Body of pancreas (tissue), 4 donors: ENCODE measurements around the gene LGI2. TPM values are rescaled to one million over a fixed set of nuclear protein-coding genes. Genes with fewer than 3 reads are reported as not detected.
A peak's percentile ranks its signal among the peaks of the same experiment; 100 is the strongest.

Source experiments
- ATAC-seq: fragments of 150-250 bp; one replicate; pipeline ENCODE4 v1.9.1; 2016
- DNase-seq, 4 donors: peaks; one replicate each; pipeline ENCODE4 v3.0.0-alpha.2; 2019
- H3K27ac ChIP-seq, 4 donors: fragments of 200-600 bp; sonication (generic); 1 replicate in 3 of 4; 2 replicates in 1 of 4; pipeline versions ENCODE4 v1.5.1 to v1.6.1; 2016 to 2019; ENCODE audit warnings: mild to moderate bottlenecking in 1 of 4, mixed read lengths in 1 of 4, moderate library complexity in 1 of 4
- H3K27me3 ChIP-seq, 2 donors: fragments of 200-600 bp; sonication (generic); one replicate each; pipeline ENCODE4 v1.6.0; 2016; ENCODE audit warnings: mild to moderate bottlenecking in 1 of 2
- H3K36me3 ChIP-seq, 2 donors: fragments of 200-600 bp; sonication (generic); replicated peaks in 1 of 2; 2 replicates each; pipeline ENCODE4 v1.5.1; 2016; ENCODE audit warnings: low read depth in 2 of 2; ENCODE audit not compliant: insufficient read depth in 1 of 2
- H3K4me1 ChIP-seq: fragments of 200-600 bp; sonication (generic); one replicate; pipeline ENCODE4 v1.6.0; 2016
- H3K4me3 ChIP-seq, 2 donors: fragments of 200-600 bp; sonication (generic); 1 replicate in 1 of 2; 2 replicates in 1 of 2; pipeline ENCODE4 v1.5.1; 2016 to 2019
- H3K9me3 ChIP-seq, 3 donors: fragments of 200-600 bp; sonication (generic); 1 replicate in 2 of 3; 2 replicates in 1 of 3; pipeline ENCODE4 v1.5.1; 2016
- CTCF ChIP-seq, 7 experiments: fragments of 450-650 bp in 4 of 7; fragments of 200-600 bp in 3 of 7; sonication (generic) in 3 of 7; IDR thresholded peaks; one replicate each; pipeline ENCODE4 v1.5.1; 2016 to 2019; ENCODE audit warnings: antibody characterized with exemption in 7 of 7
- POLR2A ChIP-seq, 3 donors: fragments of 450-650 bp; IDR thresholded peaks; one replicate each; pipeline ENCODE4 v1.6.1; 2016; ENCODE audit warnings: antibody characterized with exemption in 3 of 3, mild to moderate bottlenecking in 2 of 3
- WGBS, 2 donors: methylation state at CpG; one replicate each; pipeline ENCODE4 v1.1.5; 2017; 5-methylcytosine and 5-hydroxymethylcytosine counted together
- intact Hi-C: fragments of 100-400 bp; cut with DNase I; formaldehyde crosslinking; loops from one replicate; pipeline ENCODE4 v1.15.1; 2023
- total RNA-seq, 2 donors: library from RNA; depleted of rRNA; stranded (reverse); fragments of >200 nt; gene quantifications; one replicate each; pipeline ENCODE4 v1.1.0, GENCODE V29; 2016

The LGI2 gene
- total RNA-seq, 2 donors from 2014 or later, result 0.78 to 2.0 TPM

- no peak for ATAC-seq
- H3K27me3 ChIP-seq, result no peaks in the 10 kb centered on the region
- no peak for DNase-seq
- H3K4me1 ChIP-seq, result no peaks in the 10 kb centered on the region
- intact Hi-C loops, result no loop called here
- no peak overlapping the region for H3K4me3 ChIP-seq
- TF ChIP-seq CTCF (IDR thresholded peaks at IDR 0.05), result no peak
- TF ChIP-seq POLR2A (IDR thresholded peaks at IDR 0.05), result no peak
- H3K27ac ChIP-seq, result no peak overlapping the region
- no peaks in the 10 kb centered on the region for H3K36me3 ChIP-seq
- WGBS, 2 donors, result 76 to 79% methylated on average over 9 of the region's 9 CpGs
- no peaks in the 10 kb centered on the region for H3K9me3 ChIP-seq
Observed at GRCh38 chr4:25013756-25014661, 16.7 kb downstream of the LGI2 start.

DNA sequence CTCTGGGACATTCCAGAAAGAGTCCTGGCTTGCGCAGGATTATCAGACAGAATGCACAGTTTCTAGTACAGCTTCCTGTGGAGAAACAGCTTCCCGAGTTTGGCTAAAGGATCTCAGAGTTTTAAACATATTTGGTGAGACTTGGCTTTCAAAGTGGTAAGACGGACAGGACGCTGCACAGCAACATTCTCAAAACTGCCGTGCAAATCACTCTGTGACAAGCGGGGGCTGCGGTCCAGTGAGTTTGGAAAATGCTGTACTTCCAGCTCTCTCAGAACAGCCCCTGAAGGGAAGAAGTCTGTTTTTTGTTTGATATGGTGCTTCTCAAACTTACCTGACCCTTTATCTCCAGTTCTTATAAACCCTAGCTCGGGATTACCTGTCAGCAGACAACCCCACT lies 18.1 kb downstream of the LGI2 start:
- whole genome bisulfite sequencing, 2 donors, result 82 to 84% methylated on average over 8 of the region's 8 CpGs
- Histone ChIP-seq H3K36me3 (no peaks in the 10 kb centered on the region), H3K4me1 (no peaks in the 10 kb centered on the region), H3K9me3 (no peaks in the 10 kb centered on the region), H3K27ac (no peak overlapping the region), H3K4me3 (no peak overlapping the region), H3K27me3 (no peaks in the 10 kb centered on the region)
- ATAC-seq (no peak), DNase-seq (no peak)
- intact Hi-C loops, result no loop called here
- TF ChIP-seq POLR2A (IDR thresholded peaks at IDR 0.05) (no peak), CTCF (IDR thresholded peaks at IDR 0.05) (no peak)

- H3K27me3 ChIP-seq, result no peaks in the 10 kb centered on the region
- no peaks in the 10 kb centered on the region for H3K36me3 ChIP-seq
- H3K9me3 ChIP-seq, result no peaks in the 10 kb centered on the region
- peak in 2 of 4 donors; percentile 20 to 31 for DNase-seq
- WGBS, 2 donors, result 47 to 55% methylated on average over 12 to 14 of the region's 14 CpGs
- intact Hi-C loops, result no loop called here
- TF ChIP-seq POLR2A (IDR thresholded peaks at IDR 0.05) (no peak), CTCF (IDR thresholded peaks at IDR 0.05) (no peak)
- peak; percentile 64 for ATAC-seq
- H3K27ac ChIP-seq, result no peak overlapping the region
- no peak overlapping the region for H3K4me3 ChIP-seq
- H3K4me1 ChIP-seq, result no peaks in the 10 kb centered on the region
Observed at GRCh38 chr4:25011135-25011866, 19.4 kb downstream of the LGI2 start.

- Histone ChIP-seq H3K27ac (no peak overlapping the region), H3K9me3 (no peaks in the 10 kb centered on the region), H3K27me3 (no peaks in the 10 kb centered on the region), H3K4me1 (no peaks in the 10 kb centered on the region), H3K36me3 (no peaks in the 10 kb centered on the region), H3K4me3 (no peak overlapping the region)
- TF ChIP-seq POLR2A (IDR thresholded peaks at IDR 0.05) (no peak), CTCF (IDR thresholded peaks at IDR 0.05) (no peak)
- ATAC-seq, result no peak
- peak in 1 of 4 donors; percentile 37 for DNase-seq
- intact Hi-C loops, result no loop called here
- 66 to 92% methylated on average over 2 of the region's 2 CpGs for WGBS, 2 donors
Observed at GRCh38 chr4:25007598-25007997, 23.1 kb downstream of the LGI2 start.
